Astrocyte of the cerebellum (primary cell): Measurements from ENCODE around the gene ACAT2.
"Not testable (repeated sequence)": the region's sequence is repeated elsewhere in the genome, so short reads cannot be mapped to it uniquely, and the experiment has no call there.

ENCODE experiments used
- DNase-seq: peaks from one replicate; pipeline ENCODE4 v3.0.0-alpha.2; 2011; ENCODE audit warnings: low read depth
- H3K4me3 ChIP-seq: 2 replicates; pipeline ENCODE4 v1.5.1; 2011; ENCODE audit warnings: mild to moderate bottlenecking, low read depth, low read length, moderate library complexity
- CTCF ChIP-seq: IDR thresholded peaks from 2 replicates; pipeline ENCODE4 v1.5.1; 2012; ENCODE audit warnings: low read length, low read depth, moderate library complexity, mild to moderate bottlenecking; ENCODE audit errors: missing control alignments
- in situ Hi-C: cut with HindIII; loops from 2 replicates; pipeline ENCODE4 v1.10.0; 2017; ENCODE audit warnings: low sequenced_read_pairs

ACAT2 gene

DNA sequence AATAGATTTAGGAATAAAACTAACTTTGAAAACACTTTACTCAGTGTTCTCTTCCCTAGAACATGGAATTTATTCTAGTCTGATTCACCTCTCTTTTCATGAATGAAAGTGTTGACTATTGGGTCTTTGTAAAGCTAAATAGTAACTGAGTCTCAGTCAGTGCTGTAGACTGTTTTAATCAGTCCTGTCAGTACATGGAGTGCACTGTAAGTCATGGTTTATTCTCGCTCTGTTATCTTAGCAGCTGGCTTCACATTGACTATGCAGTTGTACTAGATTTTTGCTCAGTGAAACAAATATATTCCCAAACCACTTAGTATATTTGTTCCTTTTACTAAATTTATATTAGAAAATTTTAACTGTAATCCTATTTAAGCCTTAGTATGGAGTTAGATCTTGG is 15.1 kb upstream of the ACAT2 start:
- DNase-seq: no peak
- in situ Hi-C loops: no loop called here
- TF ChIP-seq CTCF: no peak
- no peak overlapping the region for H3K4me3 ChIP-seq

DNA sequence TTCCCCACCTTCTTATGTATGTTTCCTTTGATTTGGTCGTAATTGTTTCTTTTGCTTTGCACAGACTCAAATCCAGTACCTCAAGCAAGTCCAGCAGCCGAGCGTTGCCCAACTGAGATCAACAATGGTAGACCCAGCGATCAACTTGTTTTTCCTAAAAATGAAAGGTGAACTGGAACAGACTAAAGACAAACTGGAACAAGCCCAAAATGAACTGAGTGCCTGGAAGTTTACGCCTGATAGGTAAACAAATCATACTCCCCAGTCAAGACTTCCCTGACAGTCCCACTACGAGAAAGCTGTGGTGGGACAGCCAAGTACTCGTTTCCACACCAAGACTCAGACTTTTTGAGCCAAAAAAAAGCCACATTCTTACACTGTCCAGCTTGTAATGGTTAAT is 13.7 kb upstream of the ACAT2 start:
- in situ Hi-C loops, DNase-seq, H3K4me3 ChIP-seq: not testable (repeated sequence)

GRCh38 chr6:159751448-159751847 is 10.4 kb upstream of the ACAT2 start:
- DNase-seq: no peak
- in situ Hi-C loops: no loop called here
- no peak overlapping the region for H3K4me3 ChIP-seq
- no peak for TF ChIP-seq CTCF

DNA sequence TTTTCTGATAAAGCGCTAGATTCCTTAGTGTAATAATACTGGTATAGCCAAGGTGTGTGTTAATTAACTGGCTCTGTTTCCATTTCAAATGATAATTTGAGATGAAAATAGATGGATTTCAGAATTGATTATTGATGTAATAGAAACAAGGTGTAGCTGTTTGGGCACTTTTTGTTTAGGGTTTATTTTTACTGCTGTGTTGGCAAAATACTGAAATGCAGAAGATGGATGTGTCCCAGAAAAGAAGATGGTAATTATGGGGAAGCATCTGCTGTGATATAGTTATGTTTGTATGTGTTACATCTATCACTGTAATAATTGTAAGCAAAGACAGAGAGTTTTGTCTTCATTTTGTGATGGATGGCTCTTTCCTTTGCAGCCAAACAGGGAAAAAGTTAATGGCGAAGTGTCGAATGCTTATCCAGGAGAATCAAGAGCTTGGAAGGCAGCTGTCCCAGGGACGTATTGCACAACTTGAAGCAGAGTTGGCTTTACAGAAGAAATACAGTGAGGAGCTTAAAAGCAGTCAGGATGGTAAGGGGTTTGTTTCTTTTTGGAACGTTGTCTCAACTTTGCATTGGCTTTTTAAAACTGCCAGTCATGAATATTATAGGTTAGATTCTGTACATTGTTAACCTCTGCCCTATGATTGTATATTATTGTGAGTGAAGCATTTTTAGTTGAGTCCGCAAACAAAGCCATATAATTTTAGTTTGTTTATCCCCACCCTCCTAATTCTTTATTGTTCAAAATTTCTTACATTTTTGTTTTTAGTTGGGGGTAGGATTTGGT is 8.6 kb upstream of the ACAT2 start:
- no peak for TF ChIP-seq CTCF
- no peak for DNase-seq
- H3K4me3 ChIP-seq: no peak overlapping the region
- in situ Hi-C loops: no loop called here

DNA sequence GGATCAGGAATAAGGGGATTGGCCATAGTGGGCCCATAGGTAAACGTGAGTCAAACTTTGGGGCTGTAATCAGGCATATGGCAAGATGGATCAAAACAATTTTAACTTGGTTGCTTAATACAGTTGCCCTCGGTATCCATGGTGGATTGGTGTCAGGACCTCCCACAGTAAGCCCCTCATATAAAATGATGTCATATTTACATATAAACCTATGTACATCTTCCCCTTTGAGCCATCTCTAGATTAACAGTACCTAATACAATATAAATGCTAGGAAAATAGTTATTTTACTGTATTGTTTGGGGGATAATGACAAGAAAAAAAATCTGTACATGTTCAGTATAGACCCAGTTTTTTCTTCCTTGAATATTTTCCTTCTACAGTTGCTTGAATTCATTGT is 7.4 kb upstream of the ACAT2 start:
- TF ChIP-seq CTCF: no peak
- in situ Hi-C loops: no loop called here
- H3K4me3 ChIP-seq: no peak overlapping the region
- no peak for DNase-seq

- no peak for TF ChIP-seq CTCF
- in situ Hi-C loops: no loop called here
- no peak overlapping the region for H3K4me3 ChIP-seq
- no peak for DNase-seq
Observed at GRCh38 chr6:159754959-159755914, 6.6 kb upstream of the ACAT2 start.

DNA sequence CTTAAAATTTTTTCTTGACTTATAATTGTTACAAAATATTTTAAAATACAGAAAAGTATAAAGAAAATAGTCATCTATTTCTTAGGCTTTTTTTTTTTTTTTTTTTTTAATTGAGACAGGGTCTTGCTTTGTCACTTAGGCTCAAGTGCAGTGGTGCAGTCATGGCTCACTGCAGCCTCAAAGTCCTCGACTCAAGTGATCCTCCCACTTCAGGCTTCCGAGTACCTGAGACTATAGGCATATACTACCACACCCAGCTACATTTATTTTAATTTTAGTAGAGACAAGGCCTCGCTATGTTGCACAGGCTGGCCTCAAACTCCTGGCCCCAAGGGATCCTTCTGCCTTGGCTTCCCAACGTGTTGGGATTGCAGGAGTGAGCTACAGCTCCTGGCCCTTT is 5.3 kb upstream of the ACAT2 start:
- no peak overlapping the region for H3K4me3 ChIP-seq
- in situ Hi-C loops: no loop called here
- no peak for TF ChIP-seq CTCF
- no peak for DNase-seq
